Psoas muscle (tissue), 8 donors: ENCODE measurements around the gene HMGXB4. TPM values are rescaled to one million over a fixed set of nuclear protein-coding genes. Genes with fewer than 3 reads are reported as not detected.
A peak's percentile ranks its signal among the peaks of the same experiment; 100 is the strongest.

Experiments used
- ATAC-seq, 4 donors: fragments of 200-7000 bp; cut with Tn5 transposase; one replicate each; pipeline ENCODE4 v1.9.1; 2020; ENCODE audit warnings: moderate library complexity in 3 of 4, mild to moderate bottlenecking in 2 of 4
- DNase-seq, 2 donors: peaks; one replicate each; pipeline ENCODE4 v3.0.0-alpha.2; 2020
- H3K27ac ChIP-seq: fragments of 200-600 bp; one replicate; pipeline ENCODE4 v1.8.0; 2022
- H3K27me3 ChIP-seq, 3 donors: fragments of 200-600 bp in 1 of 3; one replicate each; pipeline versions ENCODE4 v1.6.1 to v1.8.0; 2013 to 2022; ENCODE audit warnings: low read length in 2 of 3, mild to moderate bottlenecking in 2 of 3, moderate library complexity in 1 of 3; ENCODE audit not compliant: insufficient read depth in 3 of 3
- H3K36me3 ChIP-seq, 2 donors: fragments of 200-600 bp in 1 of 2; one replicate each; pipeline versions ENCODE4 v1.6.1 to v1.8.0; 2013 to 2022; ENCODE audit warnings: low read depth in 1 of 2, mild to moderate bottlenecking in 1 of 2, moderate library complexity in 1 of 2; ENCODE audit not compliant: insufficient read depth in 1 of 2
- H3K4me1 ChIP-seq: fragments of 200-600 bp; one replicate; pipeline ENCODE4 v1.8.0; 2022
- H3K4me3 ChIP-seq: fragments of 200-600 bp; one replicate; pipeline ENCODE4 v1.8.0; 2022; ENCODE audit warnings: mild to moderate bottlenecking
- H3K9me3 ChIP-seq: fragments of 200-600 bp; one replicate; pipeline ENCODE4 v1.8.0; 2022
- WGBS, 3 donors: extraction: QIAGEN DNeasy Blood & Tissue Kit; methylation state at CpG; one replicate each; pipeline versions ENCODE4 v1.1.6 to v1.1.7; 2013; 5-methylcytosine and 5-hydroxymethylcytosine counted together
- intact Hi-C, 2 donors: fragments of 100-400 bp; cut with DNase I; formaldehyde crosslinking; loops; one replicate each; pipeline versions ENCODE4 v1.11.0 to v1.14.2; 2022
- polyA plus RNA-seq, 3 donors: library from polyadenylated mRNA; stranded (reverse); fragments of 200-250 nt; gene quantifications; one replicate each; pipeline ENCODE4 v1.2.3, GENCODE V29; 2013
- total RNA-seq, 4 donors: library from RNA; stranded (reverse); fragmentation: NEBNext Ultra II Directional in 2 of 4; extraction: Animal tissue kit (Norgen Biotek cat#: 25700) in 2 of 4; gene quantifications; one replicate each; pipeline versions ENCODE4 v1.2.1 to v1.2.4, GENCODE V29; 2021 to 2023
- TF ChIP-seq, protein P1 (sequence below): fragments of 200-600 bp; IDR thresholded peaks from one replicate; pipeline ENCODE4 v1.8.0; 2022; ENCODE audit warnings: antibody characterized with exemption
- donor health status: healthy with polysubstance abuse.
- donor health status: DM: no; HTN: no; CAD: no; lungs with moderate emphysema.
- donor health status: Bipolar disorder and iron deficiency.
- donor health status: healthy.
- donor health status: DM: yes; HTN: yes; CAD: no.
- donor health status: DM: no; HTN: no; CAD: no.
- donor health status: DM: no; HTN: no; CAD: no.
- donor health status: DM: yes; HTN: yes; CAD: no.

HMGXB4 gene
- total and polyA plus RNA-seq, 7 donors: 6.0 to 12.4 (median 9.7) TPM

DNA sequence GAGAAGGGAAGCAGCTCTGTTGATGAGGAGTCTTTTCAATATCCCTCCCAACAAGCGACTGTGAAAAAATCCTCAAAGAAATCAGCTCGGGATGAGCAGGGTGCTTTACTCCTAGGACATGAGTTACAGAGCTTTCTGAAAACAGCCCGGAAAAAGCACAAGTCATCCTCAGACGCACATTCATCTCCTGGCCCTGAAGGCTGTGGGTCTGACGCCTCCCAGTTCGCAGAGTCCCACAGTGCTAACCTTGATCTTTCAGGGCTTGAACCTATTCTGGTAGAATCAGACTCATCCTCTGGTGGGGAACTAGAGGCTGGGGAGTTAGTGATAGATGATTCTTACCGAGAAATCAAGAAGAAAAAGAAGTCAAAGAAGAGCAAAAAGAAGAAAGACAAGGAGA lies 7.7 kb downstream of the HMGXB4 start:
- intact Hi-C loops: no loop called here
- ATAC-seq (no peak), DNase-seq (no peak)
- no peak overlapping the region for H3K27ac ChIP-seq
- H3K27me3 ChIP-seq: no peaks in the 10 kb centered on the region
- H3K4me1 ChIP-seq: no peaks in the 10 kb centered on the region
- TF ChIP-seq, protein P1, sequence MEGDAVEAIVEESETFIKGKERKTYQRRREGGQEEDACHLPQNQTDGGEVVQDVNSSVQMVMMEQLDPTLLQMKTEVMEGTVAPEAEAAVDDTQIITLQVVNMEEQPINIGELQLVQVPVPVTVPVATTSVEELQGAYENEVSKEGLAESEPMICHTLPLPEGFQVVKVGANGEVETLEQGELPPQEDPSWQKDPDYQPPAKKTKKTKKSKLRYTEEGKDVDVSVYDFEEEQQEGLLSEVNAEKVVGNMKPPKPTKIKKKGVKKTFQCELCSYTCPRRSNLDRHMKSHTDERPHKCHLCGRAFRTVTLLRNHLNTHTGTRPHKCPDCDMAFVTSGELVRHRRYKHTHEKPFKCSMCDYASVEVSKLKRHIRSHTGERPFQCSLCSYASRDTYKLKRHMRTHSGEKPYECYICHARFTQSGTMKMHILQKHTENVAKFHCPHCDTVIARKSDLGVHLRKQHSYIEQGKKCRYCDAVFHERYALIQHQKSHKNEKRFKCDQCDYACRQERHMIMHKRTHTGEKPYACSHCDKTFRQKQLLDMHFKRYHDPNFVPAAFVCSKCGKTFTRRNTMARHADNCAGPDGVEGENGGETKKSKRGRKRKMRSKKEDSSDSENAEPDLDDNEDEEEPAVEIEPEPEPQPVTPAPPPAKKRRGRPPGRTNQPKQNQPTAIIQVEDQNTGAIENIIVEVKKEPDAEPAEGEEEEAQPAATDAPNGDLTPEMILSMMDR: no peak
- H3K4me3 ChIP-seq: no peak overlapping the region
- H3K9me3 ChIP-seq: no peaks in the 10 kb centered on the region
- H3K36me3 ChIP-seq: peaks cover 18 to 78% of the 10 kb centered on the region in 2 donors
- WGBS, 3 donors: 91 to 95% (median 93%) methylated on average over 7 of the region's 7 CpGs

DNA sequence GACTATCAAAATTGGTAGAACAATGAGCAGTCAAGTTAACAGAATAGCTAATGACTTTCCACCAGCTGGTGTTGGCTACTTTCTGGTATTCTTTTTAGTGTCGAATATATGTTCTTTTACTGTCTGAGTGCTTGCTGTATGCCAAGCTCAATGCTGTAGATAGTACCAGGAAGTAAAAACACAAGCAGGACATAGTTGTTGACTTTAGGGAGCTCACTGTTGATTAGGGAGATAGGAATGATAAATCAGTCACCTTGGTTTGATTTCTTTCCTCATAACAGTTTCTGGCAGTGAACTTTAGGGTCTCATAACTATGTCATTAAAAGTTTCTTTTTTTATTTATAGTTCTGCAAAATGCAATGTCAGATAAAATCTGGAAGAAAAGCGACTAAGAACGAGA lies 9.0 kb downstream of the HMGXB4 start:
- WGBS, 3 donors: 89 to 95% (median 94%) methylated on average over 3 of the region's 3 CpGs
- no peaks in the 10 kb centered on the region for H3K27me3 ChIP-seq
- no peaks in the 10 kb centered on the region for H3K4me1 ChIP-seq
- H3K27ac ChIP-seq: no peak overlapping the region
- H3K36me3 ChIP-seq: peaks cover 18 to 90% of the 10 kb centered on the region in 2 donors
- no peak overlapping the region for H3K4me3 ChIP-seq
- H3K9me3 ChIP-seq: no peaks in the 10 kb centered on the region
- TF ChIP-seq, protein P1: no peak
- ATAC-seq (no peak), DNase-seq (no peak)
- intact Hi-C loops: no loop called here

DNA sequence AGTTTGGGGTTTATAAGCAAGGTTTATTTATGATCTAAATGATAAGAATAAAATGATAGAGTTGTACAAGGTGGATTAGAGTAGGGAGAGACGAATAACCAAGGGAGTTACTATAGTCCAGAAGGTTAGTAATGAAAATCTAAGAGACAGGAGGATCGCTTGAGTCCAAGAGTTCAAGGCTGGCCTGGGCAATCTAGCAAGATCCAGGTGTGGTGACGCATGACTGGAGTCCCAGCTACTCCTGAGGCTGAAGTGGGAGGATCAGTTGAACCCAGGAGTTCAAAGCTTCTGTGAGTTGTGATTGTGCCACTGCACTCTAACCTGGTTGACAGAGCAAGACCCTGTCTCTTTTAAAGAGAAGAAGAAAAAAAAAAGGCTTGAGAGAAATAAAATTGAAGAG lies 12.3 kb downstream of the HMGXB4 start:
- TF ChIP-seq, protein P1: no peak
- Histone ChIP-seq H3K4me1 (peaks cover 13% of the 10 kb centered on the region), H3K36me3 (peaks cover 12 to 83% of the 10 kb centered on the region in 2 donors), H3K27ac (no peak overlapping the region), H3K27me3 (no peaks in the 10 kb centered on the region), H3K9me3 (no peaks in the 10 kb centered on the region), H3K4me3 (no peak overlapping the region)
- DNase-seq (no peak), ATAC-seq (no peak)
- intact Hi-C loops: no loop called here
- WGBS, 3 donors: 96 to 98% (median 98%) methylated on average over 3 of the region's 3 CpGs

DNA sequence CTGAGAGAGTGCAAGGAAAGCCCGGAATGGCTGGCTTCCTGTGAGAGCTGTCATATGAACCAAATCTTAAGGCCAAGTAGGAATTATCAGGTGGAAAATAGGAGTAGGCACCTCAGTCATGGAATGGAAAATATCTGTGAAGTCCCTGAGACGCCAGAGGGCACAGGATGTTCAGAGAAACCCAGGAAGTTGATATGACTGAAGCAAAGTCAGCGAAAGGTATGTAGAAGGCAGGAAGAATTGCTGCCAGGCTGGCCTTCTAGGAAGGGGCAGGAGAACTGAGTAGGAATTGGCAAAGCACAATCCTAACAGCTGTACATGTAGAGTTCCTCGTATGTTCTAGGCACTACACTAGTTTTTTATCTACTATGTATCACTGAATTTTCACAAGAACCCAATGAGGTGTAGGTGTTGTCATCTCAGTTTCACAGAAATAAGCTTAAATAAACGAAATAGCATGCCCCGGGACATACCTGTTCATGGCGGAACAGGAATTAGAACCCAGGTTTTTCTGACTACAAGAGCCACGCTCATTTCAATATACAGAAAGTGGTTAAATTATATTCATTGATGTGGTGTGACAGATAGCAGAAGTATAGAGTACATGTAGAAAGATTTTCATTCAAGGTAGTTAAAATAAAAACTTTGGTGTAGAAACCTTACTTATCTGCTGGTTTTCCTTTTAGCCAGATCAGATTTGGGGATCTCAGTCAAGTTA lies 17.0 kb downstream of the HMGXB4 start:
- H3K9me3 ChIP-seq: no peaks in the 10 kb centered on the region
- peak overlapping the region; percentile 64 for H3K27ac ChIP-seq
- no peak overlapping the region for H3K4me3 ChIP-seq
- intact Hi-C loops: no loop called here
- TF ChIP-seq, protein P1: peak; percentile 14
- H3K36me3 ChIP-seq: peaks cover 2 to 52% of the 10 kb centered on the region in 2 donors
- no peaks in the 10 kb centered on the region for H3K27me3 ChIP-seq
- DNase-seq (no peak), ATAC-seq (peak; percentile 78 to 92 (median 81))
- WGBS, 3 donors: 56 to 68% (median 60%) methylated on average over 8 of the region's 8 CpGs
- peaks cover 15% of the 10 kb centered on the region for H3K4me1 ChIP-seq

DNA sequence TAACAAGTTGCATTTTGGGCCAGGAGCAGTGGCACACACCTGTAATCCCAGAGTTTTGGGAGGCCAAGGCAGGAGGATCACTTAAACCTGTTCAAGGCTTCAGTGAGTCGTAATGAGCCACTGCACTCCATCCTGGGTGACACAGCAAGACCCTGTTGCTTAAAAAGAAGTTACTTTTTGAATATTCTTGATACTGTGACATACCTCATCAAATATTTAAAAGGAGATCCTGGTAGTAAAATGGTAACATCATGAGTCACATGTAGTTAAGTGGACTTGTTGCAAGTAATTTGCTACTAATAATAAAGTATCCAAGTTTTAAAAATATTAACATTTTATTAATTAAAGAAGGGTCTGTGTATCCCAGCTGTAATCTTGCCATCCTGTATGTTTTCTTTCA lies 18.3 kb downstream of the HMGXB4 start:
- Histone ChIP-seq H3K9me3 (no peaks in the 10 kb centered on the region), H3K4me3 (no peak overlapping the region), H3K27ac (no peak overlapping the region), H3K36me3 (peaks cover 2 to 46% of the 10 kb centered on the region in 2 donors), H3K27me3 (no peaks in the 10 kb centered on the region), H3K4me1 (peaks cover 15% of the 10 kb centered on the region)
- DNase-seq (no peak), ATAC-seq (no peak)
- WGBS, 3 donors: 83 to 98% (median 97%) methylated on average over 1 of the region's 1 CpG
- intact Hi-C loops: no loop called here
- TF ChIP-seq, protein P1: no peak
